Measurements from ENCODE around the gene DNAJC5.
A peak's percentile ranks its signal among the peaks of the same experiment; 100 is the strongest.

The DNAJC5 gene

DNA sequence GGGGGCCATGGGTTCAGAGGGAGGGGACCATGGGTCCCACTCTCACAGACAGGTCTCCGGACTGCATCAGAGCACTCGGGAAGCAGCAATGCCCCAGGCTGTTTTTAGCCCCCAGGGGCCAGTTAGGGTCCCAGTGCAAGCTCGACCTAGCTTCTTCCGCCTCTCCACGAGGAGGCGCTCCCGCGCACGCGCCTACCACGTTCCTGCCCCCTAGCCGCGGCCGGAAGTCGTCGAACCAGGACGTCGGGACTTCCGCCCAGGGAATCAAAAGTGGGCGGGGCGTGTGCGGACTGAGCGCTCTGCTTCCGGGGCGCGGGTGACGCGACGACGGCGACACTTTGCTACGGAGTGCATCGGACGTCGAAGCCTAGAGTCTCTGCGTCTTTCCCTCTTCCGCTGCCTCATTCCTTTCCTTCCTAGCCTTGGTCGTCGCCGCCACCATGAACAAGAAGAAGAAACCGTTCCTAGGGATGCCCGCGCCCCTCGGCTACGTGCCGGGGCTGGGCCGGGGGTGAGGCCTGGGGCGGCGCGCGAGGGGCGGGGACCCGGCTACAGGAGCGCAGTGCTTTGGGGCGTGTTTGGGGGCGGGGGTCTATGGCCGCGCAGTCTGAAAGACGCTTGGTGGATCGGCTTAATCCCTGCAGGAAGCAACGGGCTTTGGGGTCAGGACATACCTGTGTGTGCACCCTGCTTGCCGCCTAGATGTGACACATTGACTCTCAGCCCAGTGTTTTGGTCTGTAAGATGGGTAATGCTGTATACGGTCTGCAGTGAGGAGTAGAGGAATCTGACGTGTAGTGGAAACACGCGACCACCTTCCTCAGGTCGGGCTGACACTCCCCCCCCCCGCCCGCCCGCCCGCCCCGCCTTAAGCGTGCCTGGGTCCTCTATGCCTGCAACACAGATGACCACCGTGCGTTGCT lies 86.1 kb downstream of the DNAJC5 start, which contains the start of gene PRPF6:
TSS of gene PRPF6 (plus strand) at position 327 of the 923 bp plus-strand sequence. CDS start at position 441, 114 bp downstream.
- Histone ChIP-seq H3K4me1 (ENCODE audit: insufficient read depth, low read length, poor library complexity, severe bottlenecking) (peaks cover 44% of the 10 kb centered on the region), H3K36me3 (ENCODE audit: insufficient read depth, low read length) (peaks cover 17% of the 10 kb centered on the region; the same call in 1 of the 2 replicates), H2AFZ (ENCODE audit: low read length) (peak within 1 kb of the TSS; percentile 89), H3K9me3 (ENCODE audit: insufficient read depth, low read depth, low read length) (no peaks in the 10 kb centered on the region), H3K27me3 (ENCODE audit: insufficient read depth, low read length, poor library complexity, severe bottlenecking) (no peaks in the 10 kb centered on the region), H3K4me3 (ENCODE audit: low read length, poor library complexity, severe bottlenecking) (peak within 1 kb of the TSS; percentile 90), H4K20me1 (ENCODE audit: insufficient read depth, low read length, poor library complexity, severe bottlenecking) (peaks cover 19% of the 10 kb centered on the region), H3K9ac (ENCODE audit: low read depth, low read length, poor library complexity, severe bottlenecking) (peak within 1 kb of the TSS; percentile 88), H3K4me2 (ENCODE audit: low read depth, low read length, poor library complexity, severe bottlenecking) (peak within 1 kb of the TSS; percentile 100), H3K79me2 (ENCODE audit: insufficient read depth, low read length) (peaks cover 45% of the 10 kb centered on the region), H3F3A (ENCODE audit: low read depth) (0 out of 2 replicates have a peak, but pooled peaks cover 7% of the 10 kb centered on the region), H3K9me2 (replicated peaks; ENCODE audit: low read depth, low read length) (no peaks in the 10 kb centered on the region)
- no peak for TF ChIP-seq EZH2phosphoT487 (IDR thresholded peaks at IDR 0.05; ENCODE audit: borderline replicate concordance)
- peak; percentile 75 for TF ChIP-seq CTCF (conservative IDR thresholded peaks at IDR 0.05; ENCODE audit: low read length)

- Histone ChIP-seq H3K9me3 (ENCODE audit: insufficient read depth, low read depth, low read length) (no peaks in the 10 kb centered on the region), H3K79me2 (ENCODE audit: insufficient read depth, low read length) (peaks cover 45% of the 10 kb centered on the region), H3K9ac (ENCODE audit: low read depth, low read length, poor library complexity, severe bottlenecking) (peak overlapping the region; percentile 40), H4K20me1 (ENCODE audit: insufficient read depth, low read length, poor library complexity, severe bottlenecking) (peaks cover 19% of the 10 kb centered on the region), H3K4me3 (ENCODE audit: low read length, poor library complexity, severe bottlenecking) (peak overlapping the region; percentile 90), H3K4me2 (ENCODE audit: low read depth, low read length, poor library complexity, severe bottlenecking) (peak overlapping the region; percentile 100), H3K27me3 (ENCODE audit: insufficient read depth, low read length, poor library complexity, severe bottlenecking) (no peaks in the 10 kb centered on the region), H3F3A (ENCODE audit: low read depth) (0 out of 2 replicates have a peak, but pooled peaks cover 7% of the 10 kb centered on the region), H3K36me3 (ENCODE audit: insufficient read depth, low read length) (peaks cover 28% of the 10 kb centered on the region; the same call in 1 of the 2 replicates), H3K9me2 (replicated peaks; ENCODE audit: low read depth, low read length) (no peaks in the 10 kb centered on the region), H2AFZ (ENCODE audit: low read length) (no peak overlapping the region), H3K4me1 (ENCODE audit: insufficient read depth, low read length, poor library complexity, severe bottlenecking) (peaks cover 32% of the 10 kb centered on the region)
- TF ChIP-seq CTCF (conservative IDR thresholded peaks at IDR 0.05; ENCODE audit: low read length) (no peak), EZH2phosphoT487 (IDR thresholded peaks at IDR 0.05; ENCODE audit: borderline replicate concordance) (no peak)
These were observed 88.0 kb downstream of the DNAJC5 start for GRCh38 chr20:63982937-63983336.
